Panc1 (cell line): Measurements from ENCODE around the gene FAM241B. TPM values are rescaled to one million over a fixed set of nuclear protein-coding genes. Genes with fewer than 3 reads are reported as not detected.

Source experiments
- ATAC-seq: fragments of 200-7000 bp; cut with Tn5 transposase; 2 replicates; pipeline ENCODE4 v1.9.1; 2020; ENCODE audit warnings: mild to moderate bottlenecking, moderate library complexity
- BruUV-seq: library from RNA; stranded (reverse); fragments of 400-500 nt; replicated peaks from 2 replicates; lab custom pipeline; 2021; lab: Mats Ljungman, UMichigan
- CTCF ChIA-PET: fragments of 300-600 bp; sonication (Branson Sonifier 250); formaldehyde crosslinking; loops from one replicate; lab custom pipeline; 2022; ENCODE audit warnings: antibody characterized with exemption; lab: Charles Lee
- POLR2A ChIA-PET: fragments of 300-600 bp; sonication (Branson Sonifier 250); formaldehyde crosslinking; loops from one replicate; lab custom pipeline; 2022; ENCODE audit warnings: antibody characterized with exemption; lab: Charles Lee
- DNase-seq: peaks from one replicate; pipeline ENCODE4 v3.0.0-alpha.2; 2010; ENCODE audit warnings: low read depth, low spot score
- H3K27ac ChIP-seq: 2 replicates; pipeline ENCODE4 v1.5.1; 2011; ENCODE audit warnings: mild to moderate bottlenecking, low read length, inconsistent platforms
- H3K27me3 ChIP-seq: fragments of 200-500 bp; sonication (Bioruptor generic); 2 replicates; pipeline ENCODE4 v1.6.0; 2014; ENCODE audit warnings: low read length, inconsistent platforms; ENCODE audit not compliant: control insufficient read depth, insufficient read depth
- H3K36me3 ChIP-seq: fragments of 200-500 bp; sonication (Bioruptor generic); 2 replicates; pipeline ENCODE4 v1.5.1; 2014; ENCODE audit warnings: inconsistent platforms, mild to moderate bottlenecking, low read length, moderate library complexity; ENCODE audit not compliant: control insufficient read depth, insufficient read depth
- H3K4me1 ChIP-seq: 2 replicates; pipeline ENCODE4 v1.5.1; 2011; ENCODE audit warnings: inconsistent platforms, mild to moderate bottlenecking, low read length, moderate library complexity; ENCODE audit not compliant: control insufficient read depth, insufficient read depth
- H3K4me3 ChIP-seq, 2 experiments: 2 replicates each; pipeline ENCODE4 v1.5.1; 2011 to 2012; ENCODE audit warnings: low read depth in 2 of 2, low read length in 2 of 2, mild to moderate bottlenecking in 2 of 2, inconsistent platforms in 1 of 2, moderate library complexity in 1 of 2
- H3K9me3 ChIP-seq: fragments of 200-500 bp; sonication (Bioruptor generic); 2 replicates; pipeline ENCODE4 v1.5.1; 2014; ENCODE audit warnings: low read depth, mild to moderate bottlenecking, inconsistent platforms, low read length, moderate library complexity; ENCODE audit not compliant: control insufficient read depth, insufficient read depth
- POLR2AphosphoS5 ChIP-seq: IDR thresholded peaks from 2 replicates; pipeline ENCODE4 v1.6.1; 2012; ENCODE audit warnings: mild to moderate bottlenecking, low read depth, low read length, moderate library complexity
- SIN3A ChIP-seq: IDR thresholded peaks from 2 replicates; pipeline ENCODE4 v1.6.1; 2012; ENCODE audit warnings: low read depth, mild to moderate bottlenecking, low read length, moderate library complexity, borderline replicate concordance; ENCODE audit not compliant: insufficient read depth
- TCF7L2 ChIP-seq: IDR thresholded peaks from 2 replicates; pipeline ENCODE4 v1.6.1; 2011; ENCODE audit warnings: mild to moderate bottlenecking, low read depth, low read length, inconsistent platforms
- in situ Hi-C: cut with HindIII; loops from 2 replicates; pipeline ENCODE4 v1.10.0; 2016; ENCODE audit warnings: low sequenced_read_pairs, low pct_unique_long_range_greater_than_20kb
- intact Hi-C: fragments of 100-400 bp; cut with micrococcal nuclease; formaldehyde crosslinking; loops from one replicate; pipeline ENCODE4 v1.10.0; 2022; ENCODE audit not compliant: unreplicated experiment
- total RNA-seq: library from RNA; stranded (reverse); gene quantifications from one replicate; pipeline ENCODE4 v1.2.1, GENCODE V29; 2021; ENCODE audit not compliant: unreplicated experiment
- TF ChIP-seq, protein P1 (sequence below): fragments of 450-650 bp; IDR thresholded peaks from 2 replicates; pipeline ENCODE4 v1.5.1; 2017; ENCODE audit warnings: mild to moderate bottlenecking
- TF ChIP-seq, protein P2 (sequence below), 2 experiments: IDR thresholded peaks; 2 replicates each; pipeline ENCODE4 v1.6.1; 2011 to 2012; ENCODE audit warnings: low read depth in 2 of 2, control low read depth in 1 of 2, low read length in 1 of 2, mild to moderate bottlenecking in 1 of 2, moderate library complexity in 1 of 2; ENCODE audit not compliant: insufficient read depth in 1 of 2

FAM241B gene
- total RNA-seq, 1 experiment from 2014 or later = 29.1 TPM

DNA sequence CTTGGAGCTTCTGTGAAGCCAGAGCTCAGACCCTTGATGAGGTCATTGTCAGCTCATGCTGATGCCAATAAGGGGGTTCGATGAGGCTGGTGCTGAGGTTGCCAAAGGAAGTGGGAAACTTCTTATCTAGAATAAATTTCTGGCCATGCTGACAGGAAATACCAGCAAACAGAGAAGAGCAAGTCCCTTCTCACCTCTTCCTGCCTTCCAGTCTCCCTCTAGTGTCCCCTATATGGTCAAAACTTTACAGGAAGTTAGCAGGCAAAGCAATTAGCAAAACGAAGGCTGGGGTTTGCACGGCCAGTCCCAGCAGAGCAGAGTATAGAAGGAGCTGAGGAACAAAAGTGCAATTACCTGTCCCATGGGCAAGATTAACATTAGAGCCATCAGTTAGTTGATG lies 41.7 kb upstream of the FAM241B start:
- no peak overlapping the region for H3K4me3 ChIP-seq
- TF ChIP-seq, protein P1, sequence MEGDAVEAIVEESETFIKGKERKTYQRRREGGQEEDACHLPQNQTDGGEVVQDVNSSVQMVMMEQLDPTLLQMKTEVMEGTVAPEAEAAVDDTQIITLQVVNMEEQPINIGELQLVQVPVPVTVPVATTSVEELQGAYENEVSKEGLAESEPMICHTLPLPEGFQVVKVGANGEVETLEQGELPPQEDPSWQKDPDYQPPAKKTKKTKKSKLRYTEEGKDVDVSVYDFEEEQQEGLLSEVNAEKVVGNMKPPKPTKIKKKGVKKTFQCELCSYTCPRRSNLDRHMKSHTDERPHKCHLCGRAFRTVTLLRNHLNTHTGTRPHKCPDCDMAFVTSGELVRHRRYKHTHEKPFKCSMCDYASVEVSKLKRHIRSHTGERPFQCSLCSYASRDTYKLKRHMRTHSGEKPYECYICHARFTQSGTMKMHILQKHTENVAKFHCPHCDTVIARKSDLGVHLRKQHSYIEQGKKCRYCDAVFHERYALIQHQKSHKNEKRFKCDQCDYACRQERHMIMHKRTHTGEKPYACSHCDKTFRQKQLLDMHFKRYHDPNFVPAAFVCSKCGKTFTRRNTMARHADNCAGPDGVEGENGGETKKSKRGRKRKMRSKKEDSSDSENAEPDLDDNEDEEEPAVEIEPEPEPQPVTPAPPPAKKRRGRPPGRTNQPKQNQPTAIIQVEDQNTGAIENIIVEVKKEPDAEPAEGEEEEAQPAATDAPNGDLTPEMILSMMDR = no peak
- TF ChIP-seq TCF7L2 = no peak
- TF ChIP-seq, protein P2, sequence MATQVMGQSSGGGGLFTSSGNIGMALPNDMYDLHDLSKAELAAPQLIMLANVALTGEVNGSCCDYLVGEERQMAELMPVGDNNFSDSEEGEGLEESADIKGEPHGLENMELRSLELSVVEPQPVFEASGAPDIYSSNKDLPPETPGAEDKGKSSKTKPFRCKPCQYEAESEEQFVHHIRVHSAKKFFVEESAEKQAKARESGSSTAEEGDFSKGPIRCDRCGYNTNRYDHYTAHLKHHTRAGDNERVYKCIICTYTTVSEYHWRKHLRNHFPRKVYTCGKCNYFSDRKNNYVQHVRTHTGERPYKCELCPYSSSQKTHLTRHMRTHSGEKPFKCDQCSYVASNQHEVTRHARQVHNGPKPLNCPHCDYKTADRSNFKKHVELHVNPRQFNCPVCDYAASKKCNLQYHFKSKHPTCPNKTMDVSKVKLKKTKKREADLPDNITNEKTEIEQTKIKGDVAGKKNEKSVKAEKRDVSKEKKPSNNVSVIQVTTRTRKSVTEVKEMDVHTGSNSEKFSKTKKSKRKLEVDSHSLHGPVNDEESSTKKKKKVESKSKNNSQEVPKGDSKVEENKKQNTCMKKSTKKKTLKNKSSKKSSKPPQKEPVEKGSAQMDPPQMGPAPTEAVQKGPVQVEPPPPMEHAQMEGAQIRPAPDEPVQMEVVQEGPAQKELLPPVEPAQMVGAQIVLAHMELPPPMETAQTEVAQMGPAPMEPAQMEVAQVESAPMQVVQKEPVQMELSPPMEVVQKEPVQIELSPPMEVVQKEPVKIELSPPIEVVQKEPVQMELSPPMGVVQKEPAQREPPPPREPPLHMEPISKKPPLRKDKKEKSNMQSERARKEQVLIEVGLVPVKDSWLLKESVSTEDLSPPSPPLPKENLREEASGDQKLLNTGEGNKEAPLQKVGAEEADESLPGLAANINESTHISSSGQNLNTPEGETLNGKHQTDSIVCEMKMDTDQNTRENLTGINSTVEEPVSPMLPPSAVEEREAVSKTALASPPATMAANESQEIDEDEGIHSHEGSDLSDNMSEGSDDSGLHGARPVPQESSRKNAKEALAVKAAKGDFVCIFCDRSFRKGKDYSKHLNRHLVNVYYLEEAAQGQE (IDR thresholded peaks at IDR 0.05; ENCODE audit: insufficient read depth in 1 of 2, low read depth in 2 of 2, low read length in 1 of 2) = no peak
- TF ChIP-seq POLR2AphosphoS5 = no peak
- TF ChIP-seq SIN3A = no peak
- no peak for DNase-seq
- intact Hi-C loops (no loop called here), in situ Hi-C loops (no loop called here)
- no peak overlapping the region for H3K27ac ChIP-seq
- no peaks in the 10 kb centered on the region for H3K36me3 ChIP-seq
- POLR2A ChIA-PET = no interaction called here
- H3K9me3 ChIP-seq = no peaks in the 10 kb centered on the region
- peaks cover 22% of the 10 kb centered on the region for H3K27me3 ChIP-seq
- no peak for ATAC-seq
- CTCF ChIA-PET = interaction anchor here (0.6 kb wide), 1 partner anchor 365 kb away, joined by 6 read pairs; no protein-coding TSS in a partner anchor
- BruUV-seq = no TSS peak
- H3K4me1 ChIP-seq = no peaks in the 10 kb centered on the region

DNA sequence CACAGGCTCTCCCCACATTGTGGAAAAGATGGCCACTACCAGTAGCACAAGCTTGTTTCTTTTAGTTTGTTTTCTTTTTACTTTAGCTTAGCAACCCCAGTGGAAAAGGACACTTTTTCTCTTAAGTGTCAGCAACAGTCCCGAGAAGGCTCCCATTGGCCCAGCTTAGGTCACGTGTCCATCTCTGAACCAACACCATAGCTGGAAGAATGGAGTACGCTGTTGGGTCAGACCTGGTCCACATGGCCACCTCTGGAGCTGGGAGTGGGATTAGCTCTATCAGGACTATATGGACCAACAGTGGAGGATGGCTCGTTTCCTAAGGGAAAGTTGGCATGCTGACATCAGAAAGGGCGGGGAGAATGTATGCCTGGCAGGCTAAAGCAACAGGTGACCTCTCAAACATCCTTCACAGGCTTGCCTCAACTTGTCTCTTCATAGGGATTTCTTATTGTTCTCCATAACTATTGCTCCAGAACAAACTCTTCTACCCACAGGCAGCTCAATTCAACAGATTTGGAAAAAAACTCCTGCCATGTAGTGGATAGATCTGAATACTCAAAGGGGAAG lies 29.2 kb upstream of the FAM241B start:
- in situ Hi-C loops (no loop called here), intact Hi-C loops (no loop called here)
- no TSS peak for BruUV-seq
- DNase-seq (no peak), ATAC-seq (no peak)
- H3K36me3 ChIP-seq = no peaks in the 10 kb centered on the region
- TF ChIP-seq, protein P2 (IDR thresholded peaks at IDR 0.05; ENCODE audit: insufficient read depth in 1 of 2, low read depth in 2 of 2, low read length in 1 of 2) = no peak
- TF ChIP-seq TCF7L2 = no peak
- TF ChIP-seq POLR2AphosphoS5 = no peak
- TF ChIP-seq, protein P1 = no peak
- no peak for TF ChIP-seq SIN3A
- ChIA-PET CTCF (interaction anchor here (1.6 kb wide), 1 partner anchor 36 kb away, joined by 3 read pairs; no protein-coding TSS in a partner anchor), POLR2A (no interaction called here)
- no peaks in the 10 kb centered on the region for H3K4me1 ChIP-seq
- no peaks in the 10 kb centered on the region for H3K9me3 ChIP-seq
- no peak overlapping the region for H3K4me3 ChIP-seq
- no peak overlapping the region for H3K27ac ChIP-seq
- peaks cover 40% of the 10 kb centered on the region for H3K27me3 ChIP-seq
